ENCODE measurements around the gene TWF2.

The TWF2 gene

DNA sequence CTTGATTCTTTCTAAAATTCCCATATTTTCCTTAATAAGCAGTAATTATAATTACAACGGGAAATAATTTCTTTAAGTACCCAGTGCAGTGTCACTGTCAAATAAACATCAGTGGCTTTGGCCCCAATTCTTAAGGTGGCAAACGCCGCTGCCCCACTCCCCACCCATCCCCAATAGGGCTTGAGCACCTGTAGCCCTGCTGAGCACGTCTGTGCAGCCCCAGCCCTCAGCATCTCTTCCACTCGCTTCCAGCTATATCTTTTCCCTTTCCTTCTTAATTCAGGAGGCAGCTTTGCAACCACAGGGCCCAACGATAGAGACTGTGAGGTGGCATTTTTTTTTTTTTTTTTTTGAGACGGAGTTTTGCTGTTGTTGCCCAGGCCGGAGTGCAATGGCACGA, 15.7 kb upstream of the TWF2 start:
- peaks cover 21% of the 10 kb centered on the region for H3K4me1 ChIP-seq (ENCODE audit: low read length)

DNA sequence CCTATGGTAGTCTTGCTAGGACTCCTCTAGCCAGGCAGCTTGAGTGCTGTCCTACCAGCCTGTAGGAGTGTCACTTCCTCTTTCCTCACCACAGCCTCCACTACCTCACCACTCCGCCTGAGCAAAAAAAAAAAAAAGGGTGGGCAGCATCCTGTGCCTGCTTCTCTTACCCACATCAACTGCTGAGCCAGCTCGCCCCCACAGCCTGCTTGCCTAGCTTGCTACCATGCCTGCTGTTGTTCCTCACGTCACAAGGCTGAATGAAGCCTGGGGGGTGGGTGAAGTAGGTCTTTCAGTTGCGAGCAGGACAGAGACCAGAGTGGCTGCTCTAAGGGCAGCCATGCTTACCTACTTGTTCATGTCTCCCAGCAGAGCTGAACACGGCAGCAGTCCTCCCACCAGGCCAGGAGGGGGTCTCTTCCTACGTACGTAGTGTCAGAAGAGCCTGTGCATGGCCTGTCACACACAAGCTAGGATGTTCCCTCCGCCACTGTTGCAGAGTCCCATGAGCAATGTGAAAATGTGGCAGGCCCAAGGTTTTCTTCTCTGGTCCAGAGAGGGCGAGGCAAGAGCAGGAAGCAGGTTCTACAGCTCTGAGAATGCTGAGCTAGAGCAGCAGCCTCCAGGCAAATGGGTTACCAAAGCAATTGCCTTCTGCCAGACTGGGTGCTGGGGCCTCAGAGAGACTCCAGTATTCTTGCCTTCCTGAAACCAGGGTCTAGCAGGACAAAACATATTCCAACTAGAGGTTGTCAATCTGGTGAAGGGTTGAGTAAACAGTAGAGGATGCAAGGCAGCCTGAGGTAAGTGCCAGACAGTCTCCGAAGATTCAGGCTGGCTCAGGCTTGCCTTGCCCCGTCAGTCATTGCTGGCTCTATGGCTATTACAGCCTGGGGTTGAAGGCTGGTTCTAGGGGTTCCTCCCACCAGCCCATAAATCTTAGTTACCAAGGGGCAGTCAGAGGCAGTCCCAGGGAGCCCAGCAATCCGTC, 14.7 kb upstream of the TWF2 start:
- peak overlapping the region; percentile 29; the same call in 1 of the 2 replicates for H3K9ac ChIP-seq (ENCODE audit: low read length)
- H3K36me3 ChIP-seq (replicated peaks; ENCODE audit: low read depth, low read length), result peaks cover 62% of the 10 kb centered on the region
- H4K20me1 ChIP-seq (ENCODE audit: insufficient read depth, low read length), result peaks cover 30% of the 10 kb centered on the region
- H3K27ac ChIP-seq (ENCODE audit: low read length), result peak overlapping the region; percentile 80
- H2AFZ ChIP-seq (ENCODE audit: low read depth, low read length), result no peak overlapping the region
- H3K4me2 ChIP-seq (ENCODE audit: low read length), result peak overlapping the region; percentile 60
- peaks cover 21% of the 10 kb centered on the region for H3K4me1 ChIP-seq (ENCODE audit: low read length)
- peak overlapping the region; percentile 26; the same call in 1 of the 2 replicates for H3K4me3 ChIP-seq (ENCODE audit: low read length)
- H3K27me3 ChIP-seq (ENCODE audit: low read depth, low read length), result no peaks in the 10 kb centered on the region
- TF ChIP-seq, protein P1, sequence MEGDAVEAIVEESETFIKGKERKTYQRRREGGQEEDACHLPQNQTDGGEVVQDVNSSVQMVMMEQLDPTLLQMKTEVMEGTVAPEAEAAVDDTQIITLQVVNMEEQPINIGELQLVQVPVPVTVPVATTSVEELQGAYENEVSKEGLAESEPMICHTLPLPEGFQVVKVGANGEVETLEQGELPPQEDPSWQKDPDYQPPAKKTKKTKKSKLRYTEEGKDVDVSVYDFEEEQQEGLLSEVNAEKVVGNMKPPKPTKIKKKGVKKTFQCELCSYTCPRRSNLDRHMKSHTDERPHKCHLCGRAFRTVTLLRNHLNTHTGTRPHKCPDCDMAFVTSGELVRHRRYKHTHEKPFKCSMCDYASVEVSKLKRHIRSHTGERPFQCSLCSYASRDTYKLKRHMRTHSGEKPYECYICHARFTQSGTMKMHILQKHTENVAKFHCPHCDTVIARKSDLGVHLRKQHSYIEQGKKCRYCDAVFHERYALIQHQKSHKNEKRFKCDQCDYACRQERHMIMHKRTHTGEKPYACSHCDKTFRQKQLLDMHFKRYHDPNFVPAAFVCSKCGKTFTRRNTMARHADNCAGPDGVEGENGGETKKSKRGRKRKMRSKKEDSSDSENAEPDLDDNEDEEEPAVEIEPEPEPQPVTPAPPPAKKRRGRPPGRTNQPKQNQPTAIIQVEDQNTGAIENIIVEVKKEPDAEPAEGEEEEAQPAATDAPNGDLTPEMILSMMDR (IDR thresholded peaks at IDR 0.05; ENCODE audit: low read depth, low read length), result no peak
- TF ChIP-seq EZH2phosphoT487 (IDR thresholded peaks at IDR 0.05; ENCODE audit: low read depth), result no peak
- H3K79me2 ChIP-seq (ENCODE audit: low read length), result peaks cover 36% of the 10 kb centered on the region; the same call in 1 of the 2 replicates
- H3K9me3 ChIP-seq (ENCODE audit: insufficient read depth, low read length), result no peaks in the 10 kb centered on the region

More for the DNA sequence above, 15.7 kb upstream of the TWF2 start:
- no peak overlapping the region for H3K4me2 ChIP-seq (ENCODE audit: low read length)
- H3K9ac ChIP-seq (ENCODE audit: low read length), result no peak overlapping the region
- H3K4me3 ChIP-seq (ENCODE audit: low read length), result no peak overlapping the region
- peaks cover 62% of the 10 kb centered on the region for H3K36me3 ChIP-seq (replicated peaks; ENCODE audit: low read depth, low read length)
- H3K79me2 ChIP-seq (ENCODE audit: low read length), result peaks cover 40% of the 10 kb centered on the region; the same call in 1 of the 2 replicates
- H2AFZ ChIP-seq (ENCODE audit: low read depth, low read length), result no peak overlapping the region
- no peak overlapping the region for H3K27ac ChIP-seq (ENCODE audit: low read length)
- H3K9me3 ChIP-seq (ENCODE audit: insufficient read depth, low read length), result no peaks in the 10 kb centered on the region
- TF ChIP-seq EZH2phosphoT487 (IDR thresholded peaks at IDR 0.05; ENCODE audit: low read depth), result no peak
- TF ChIP-seq, protein P1 (IDR thresholded peaks at IDR 0.05; ENCODE audit: low read depth, low read length), result no peak
- peaks cover 24% of the 10 kb centered on the region for H4K20me1 ChIP-seq (ENCODE audit: insufficient read depth, low read length)
- no peaks in the 10 kb centered on the region for H3K27me3 ChIP-seq (ENCODE audit: low read depth, low read length)

DNA sequence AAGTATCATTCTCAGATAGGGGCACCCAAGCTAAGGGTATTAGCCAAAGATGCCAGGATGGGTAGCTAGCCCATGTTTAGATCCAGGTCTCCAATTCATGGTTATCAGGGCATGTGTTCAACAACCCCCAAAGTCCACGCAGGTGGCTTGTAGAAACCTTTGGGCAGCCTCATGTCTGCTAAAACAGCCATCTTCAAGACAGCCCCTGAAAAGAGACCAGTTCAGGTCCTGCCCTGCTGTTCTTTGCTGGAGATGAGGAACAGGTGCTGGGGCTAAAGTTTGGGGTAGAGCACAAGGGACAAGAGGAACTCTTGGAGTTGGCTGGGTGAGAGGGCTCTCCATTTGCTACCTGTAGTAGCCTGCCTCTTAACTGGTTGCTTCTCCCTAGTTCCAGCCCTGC, 11.2 kb upstream of the TWF2 start:
- Histone ChIP-seq H3K36me3 (replicated peaks; ENCODE audit: low read depth, low read length) (peaks cover 32% of the 10 kb centered on the region), H3K4me3 (ENCODE audit: low read length) (no peak overlapping the region), H3K4me2 (ENCODE audit: low read length) (no peak overlapping the region), H4K20me1 (ENCODE audit: insufficient read depth, low read length) (peaks cover 21% of the 10 kb centered on the region), H3K9ac (ENCODE audit: low read length) (no peak overlapping the region), H3K27ac (ENCODE audit: low read length) (no peak overlapping the region), H2AFZ (ENCODE audit: low read depth, low read length) (no peak overlapping the region), H3K27me3 (ENCODE audit: low read depth, low read length) (no peaks in the 10 kb centered on the region), H3K4me1 (ENCODE audit: low read length) (peaks cover 46% of the 10 kb centered on the region), H3K9me3 (ENCODE audit: insufficient read depth, low read length) (no peaks in the 10 kb centered on the region), H3K79me2 (ENCODE audit: low read length) (peaks cover 12% of the 10 kb centered on the region; the same call in 1 of the 2 replicates)
- no peak for TF ChIP-seq EZH2phosphoT487 (IDR thresholded peaks at IDR 0.05; ENCODE audit: low read depth)
- TF ChIP-seq, protein P1 (IDR thresholded peaks at IDR 0.05; ENCODE audit: low read depth, low read length), result no peak

DNA sequence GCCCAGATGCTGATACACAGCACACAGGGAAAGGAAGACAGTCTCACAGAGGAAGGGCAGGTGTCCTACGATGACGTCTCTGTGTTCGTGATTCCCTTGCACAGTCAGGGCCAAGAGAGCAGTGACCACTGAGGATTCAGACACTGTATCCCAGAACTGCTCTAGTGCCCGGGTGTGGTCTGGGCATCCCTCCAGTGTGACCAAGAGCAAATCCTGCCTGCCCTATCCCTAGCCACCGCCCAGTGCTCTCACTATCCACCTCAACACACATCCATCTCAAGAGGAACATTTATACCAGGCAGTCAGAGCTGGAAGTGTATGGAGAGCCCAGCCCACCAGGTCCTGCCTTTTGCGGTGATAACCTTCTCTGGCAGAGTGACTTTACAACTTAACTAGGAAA, 10.7 kb upstream of the TWF2 start:
- H3K79me2 ChIP-seq (ENCODE audit: low read length), result peaks cover 12% of the 10 kb centered on the region; the same call in 1 of the 2 replicates
- H3K9me3 ChIP-seq (ENCODE audit: insufficient read depth, low read length), result no peaks in the 10 kb centered on the region
- peaks cover 51% of the 10 kb centered on the region for H3K4me1 ChIP-seq (ENCODE audit: low read length)
- H3K27me3 ChIP-seq (ENCODE audit: low read depth, low read length), result no peaks in the 10 kb centered on the region
- no peak overlapping the region for H3K4me2 ChIP-seq (ENCODE audit: low read length)
- no peak overlapping the region for H3K4me3 ChIP-seq (ENCODE audit: low read length)
- H4K20me1 ChIP-seq (ENCODE audit: insufficient read depth, low read length), result peaks cover 21% of the 10 kb centered on the region
- H3K36me3 ChIP-seq (replicated peaks; ENCODE audit: low read depth, low read length), result peaks cover 31% of the 10 kb centered on the region
- no peak overlapping the region for H2AFZ ChIP-seq (ENCODE audit: low read depth, low read length)
- H3K9ac ChIP-seq (ENCODE audit: low read length), result no peak overlapping the region
- TF ChIP-seq, protein P1 (IDR thresholded peaks at IDR 0.05; ENCODE audit: low read depth, low read length), result no peak
- TF ChIP-seq EZH2phosphoT487 (IDR thresholded peaks at IDR 0.05; ENCODE audit: low read depth), result no peak
- H3K27ac ChIP-seq (ENCODE audit: low read length), result no peak overlapping the region

All from OCI-LY3 (cell line).